Mesothelial cell of epicardium (in vitro differentiated cells): ENCODE results near the gene HSPH1. TPM values are rescaled to one million over a fixed set of nuclear protein-coding genes. Genes with fewer than 3 reads are reported as not detected.

Experiments
- DNase-seq, 2 experiments: peaks; one replicate each; pipeline ENCODE4 v3.0.0; 2021; ENCODE audit warnings: low spot score in 2 of 2; ENCODE audit not compliant: unreplicated experiment in 2 of 2
- H3K27ac Mint-ChIP-seq: 2 replicates; pipeline ENCODE4 v1.8.0; 2021; ENCODE audit warnings: mixed read lengths
- H3K27me3 Mint-ChIP-seq: 2 replicates; pipeline ENCODE4 v1.8.0; 2021; ENCODE audit warnings: low read depth, mixed read lengths
- H3K36me3 Mint-ChIP-seq: 2 replicates; pipeline ENCODE4 v1.8.0; 2021; ENCODE audit warnings: mixed read lengths
- H3K4me1 Mint-ChIP-seq: 2 replicates; pipeline ENCODE4 v1.8.0; 2021; ENCODE audit warnings: mixed read lengths
- H3K4me3 Mint-ChIP-seq: 2 replicates; pipeline ENCODE4 v1.8.0; 2021; ENCODE audit warnings: mild to moderate bottlenecking, moderate library complexity, mixed read lengths
- H3K9me3 Mint-ChIP-seq: 2 replicates; pipeline ENCODE4 v1.8.0; 2021; ENCODE audit warnings: mixed read lengths
- CTCF ChIP-seq: fragments of 200-600 bp; sonication (generic); IDR thresholded peaks from one replicate; pipeline ENCODE4 v1.5.0; 2021; ENCODE audit warnings: antibody characterized with exemption; ENCODE audit not compliant: unreplicated experiment
- total RNA-seq: library from RNA; stranded (reverse); gene quantifications from 3 replicates; pipeline ENCODE4 v1.2.1, GENCODE V29; 2021

The HSPH1 gene
- 72.1 to 75.1 TPM (median 74.8 TPM) in 3 replicates for total RNA-seq

GRCh38 chr13:31161557-31162150, at the start of gene HSPH1:
TSS of gene HSPH1 (minus strand) at chr13:31161904. CDS start at chr13:31161582, 322 bp downstream.
- Mint-ChIP-seq H3K36me3 (peaks cover 3% of the 10 kb centered on the region), H3K4me3 (peak within 1 kb of the TSS; percentile 95), H3K27me3 (no peaks in the 10 kb centered on the region), H3K9me3 (no peaks in the 10 kb centered on the region), H3K27ac (peak within 1 kb of the TSS; percentile 98), H3K4me1 (peaks cover 31% of the 10 kb centered on the region)
- no peak for TF ChIP-seq CTCF
- DNase-seq = peak; percentile 95 to 98

GRCh38 chr13:31209841-31210210, 48.1 kb upstream of the HSPH1 start:
- Mint-ChIP-seq H3K4me3 (no peak overlapping the region), H3K27me3 (no peaks in the 10 kb centered on the region), H3K9me3 (no peaks in the 10 kb centered on the region), H3K4me1 (peaks cover 51% of the 10 kb centered on the region), H3K27ac (peak overlapping the region; percentile 71), H3K36me3 (no peaks in the 10 kb centered on the region)
- DNase-seq = no peak
- no peak for TF ChIP-seq CTCF

DNA sequence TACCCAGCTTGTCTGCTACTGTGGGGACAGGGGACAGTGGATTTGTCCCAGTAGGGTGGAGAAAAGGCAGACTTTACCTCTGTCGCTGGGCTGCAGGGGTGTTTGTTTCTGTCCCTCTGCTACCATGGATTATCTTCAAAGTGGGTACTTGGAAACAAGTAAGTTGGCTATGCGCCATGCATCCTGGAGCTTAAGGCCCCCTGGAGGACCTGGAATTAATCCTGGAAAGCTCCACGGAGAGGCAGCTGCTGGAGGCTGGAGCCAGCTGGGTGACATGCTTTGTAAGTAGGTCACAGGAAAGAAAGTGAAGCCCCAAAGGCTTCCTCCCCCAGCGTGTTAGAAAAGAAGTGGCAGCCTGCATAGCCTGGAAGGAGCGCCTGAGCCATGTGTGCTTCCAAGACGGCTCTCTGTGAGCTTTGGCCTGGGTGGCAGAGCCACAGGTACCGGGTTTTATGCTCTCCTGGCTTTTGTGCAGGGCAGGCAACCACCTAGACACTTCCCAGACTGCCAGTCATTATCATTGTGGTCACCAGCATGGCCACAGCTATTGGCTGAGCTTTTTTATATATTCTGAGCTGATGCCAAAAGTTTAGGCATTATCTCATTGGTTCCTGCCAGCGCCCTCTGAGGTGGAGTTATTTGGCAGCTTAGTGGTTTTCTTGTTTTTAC, 47.6 kb upstream of the HSPH1 start:
- Mint-ChIP-seq H3K36me3 (no peaks in the 10 kb centered on the region), H3K27me3 (no peaks in the 10 kb centered on the region), H3K4me3 (no peak overlapping the region), H3K9me3 (no peaks in the 10 kb centered on the region), H3K27ac (peak overlapping the region; percentile 71), H3K4me1 (peaks cover 52% of the 10 kb centered on the region)
- no peak for TF ChIP-seq CTCF
- DNase-seq = no peak

GRCh38 chr13:31208559-31209122, 46.9 kb upstream of the HSPH1 start:
- Mint-ChIP-seq H3K4me3 (no peak overlapping the region), H3K27me3 (no peaks in the 10 kb centered on the region), H3K27ac (peak overlapping the region; percentile 71), H3K36me3 (no peaks in the 10 kb centered on the region), H3K9me3 (no peaks in the 10 kb centered on the region), H3K4me1 (peaks cover 48% of the 10 kb centered on the region)
- no peak for TF ChIP-seq CTCF
- DNase-seq = no peak

DNA sequence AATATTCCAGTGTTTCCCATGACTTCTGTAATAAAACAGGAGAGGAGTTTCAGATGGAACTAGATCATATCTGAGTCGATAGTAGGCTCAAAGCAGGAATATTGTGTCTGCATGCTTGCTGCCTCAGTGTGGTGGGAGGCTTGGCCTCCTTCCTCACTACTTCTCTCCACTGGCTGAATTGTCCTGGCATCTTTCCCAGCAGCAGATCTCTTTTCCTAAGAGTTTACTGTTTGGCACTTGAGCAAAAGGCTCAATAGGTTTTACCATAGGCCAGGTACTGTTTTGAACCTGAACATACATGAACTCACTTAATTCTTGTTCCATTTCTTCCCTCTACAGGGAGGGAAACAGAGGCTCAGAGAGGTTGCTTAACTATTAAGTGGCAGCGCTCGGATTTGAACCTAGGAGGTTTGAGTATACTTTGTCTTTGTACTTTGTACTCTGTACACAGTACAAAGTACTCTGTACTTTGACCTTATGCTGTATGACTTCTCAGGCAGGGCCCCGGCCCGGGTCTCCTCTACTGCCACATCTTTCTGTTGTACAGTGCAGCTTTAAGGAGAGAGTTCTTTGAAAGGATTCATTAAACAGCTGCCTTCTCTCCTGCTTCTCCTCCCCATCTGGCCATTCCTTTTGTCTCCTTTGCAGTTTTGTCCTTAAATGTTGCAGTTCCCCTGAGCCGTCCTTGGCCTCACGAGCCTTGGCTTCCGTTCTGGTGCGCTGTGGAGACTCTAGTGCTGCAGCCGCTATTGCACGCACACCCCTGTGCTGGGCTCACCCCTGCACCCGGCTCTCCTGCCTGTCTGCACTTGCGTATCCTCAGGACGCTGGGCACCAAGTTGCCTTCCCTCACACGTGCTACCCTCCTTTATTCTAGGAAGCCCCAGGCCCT, 46.2 kb upstream of the HSPH1 start:
- peaks cover 46% of the 10 kb centered on the region for H3K4me1 Mint-ChIP-seq
- no peak for DNase-seq
- no peaks in the 10 kb centered on the region for H3K9me3 Mint-ChIP-seq
- no peak overlapping the region for H3K4me3 Mint-ChIP-seq
- no peaks in the 10 kb centered on the region for H3K36me3 Mint-ChIP-seq
- no peaks in the 10 kb centered on the region for H3K27me3 Mint-ChIP-seq
- H3K27ac Mint-ChIP-seq = peak overlapping the region; percentile 81
- no peak for TF ChIP-seq CTCF
